ELF-1 (cell line): ENCODE results near the gene EPOP.
"Not testable (repeated sequence)": the region's sequence is repeated elsewhere in the genome, so short reads cannot be mapped to it uniquely, and the experiment has no call there.

ENCODE experiments used
- DNase-seq: peaks from one replicate; pipeline ENCODE4 v3.0.0-alpha.2; 2016; ENCODE audit warnings: low read depth, low spot score

EPOP gene

DNA sequence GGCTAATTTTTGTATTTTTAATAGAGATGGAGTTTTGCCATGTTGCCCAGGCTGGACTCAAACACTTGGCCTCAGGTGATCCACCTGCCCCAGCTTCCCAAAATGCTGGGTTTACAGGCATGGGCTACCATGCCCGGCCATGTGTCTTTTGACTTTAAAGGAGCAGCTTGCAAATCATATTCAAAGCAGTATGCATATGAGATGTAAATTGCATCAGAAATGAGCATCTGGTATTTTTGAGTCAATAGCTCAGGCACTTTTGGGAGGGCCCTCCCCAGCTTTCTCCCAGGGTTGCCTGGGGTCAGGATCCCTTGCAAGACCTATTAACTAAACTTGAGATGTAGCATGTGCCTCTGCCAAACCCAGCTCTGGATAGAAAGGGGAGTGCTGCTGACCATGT, 21.5 kb downstream of the EPOP start:
- DNase-seq, result no peak

DNA sequence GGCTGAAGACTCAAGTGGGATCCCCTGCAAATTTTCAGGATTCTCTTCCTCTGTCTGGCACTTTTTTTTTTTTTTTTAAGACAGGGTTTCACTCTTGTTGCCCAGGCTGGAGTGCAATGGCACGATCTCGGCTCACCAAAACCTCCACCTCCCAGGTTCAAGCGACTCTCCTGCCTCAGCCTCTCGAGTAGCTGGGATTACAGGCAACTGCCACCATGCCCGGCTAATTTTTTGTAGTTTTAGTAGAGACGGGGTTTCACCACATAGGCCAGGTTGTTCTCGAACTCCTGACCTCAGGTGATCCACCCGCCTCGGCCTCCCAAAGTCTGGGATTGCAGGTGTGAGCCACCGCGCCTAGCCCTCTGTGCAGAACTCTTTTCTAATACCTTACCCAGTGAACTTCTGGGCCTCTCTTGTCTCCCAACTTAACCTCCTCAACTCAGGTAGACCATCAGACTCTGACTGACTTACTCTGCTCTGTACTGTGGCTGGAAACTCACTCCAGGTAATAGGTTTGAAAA, 24.0 kb downstream of the EPOP start:
- DNase-seq, result not testable (repeated sequence)

DNA sequence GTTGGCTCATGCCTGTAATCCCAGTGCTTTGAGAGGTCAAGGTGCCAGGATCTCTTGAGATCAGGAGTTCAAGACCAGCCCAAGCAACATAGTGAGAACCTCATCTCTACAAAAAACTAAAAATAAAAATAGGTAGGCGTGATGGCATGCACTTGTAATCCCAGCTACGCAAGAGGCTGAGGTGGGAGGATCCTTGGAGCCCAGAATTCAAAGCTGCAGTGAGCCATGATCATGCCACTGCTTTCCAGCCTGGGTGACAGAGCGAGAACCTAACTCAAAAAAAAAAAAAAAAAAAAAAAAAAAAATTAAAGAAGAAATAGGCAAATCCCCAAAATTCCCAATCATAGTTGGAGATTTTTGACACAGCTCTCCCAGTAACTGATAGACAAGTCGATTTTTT, 36.8 kb downstream of the EPOP start:
- no peak for DNase-seq

DNA sequence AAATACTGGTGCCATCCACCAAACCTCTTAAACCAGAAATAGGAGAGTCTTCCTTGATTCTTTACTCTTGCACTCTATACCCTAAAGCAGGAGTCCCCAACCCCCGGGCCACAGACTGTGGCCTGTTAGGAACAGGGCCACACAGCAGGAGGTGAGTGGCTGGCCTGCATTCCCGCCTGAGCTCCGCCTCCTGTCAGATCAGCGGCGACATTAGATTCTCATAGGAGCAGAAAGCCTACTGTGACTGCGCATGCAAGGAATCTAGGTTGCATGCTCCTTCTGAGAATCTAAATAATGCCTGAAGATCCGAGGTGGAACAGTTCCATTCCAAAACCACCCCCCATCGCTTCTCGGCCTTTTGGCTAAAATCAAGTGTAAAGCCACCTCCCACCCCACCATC, 38.7 kb downstream of the EPOP start:
- peak; percentile 93 for DNase-seq

DNA sequence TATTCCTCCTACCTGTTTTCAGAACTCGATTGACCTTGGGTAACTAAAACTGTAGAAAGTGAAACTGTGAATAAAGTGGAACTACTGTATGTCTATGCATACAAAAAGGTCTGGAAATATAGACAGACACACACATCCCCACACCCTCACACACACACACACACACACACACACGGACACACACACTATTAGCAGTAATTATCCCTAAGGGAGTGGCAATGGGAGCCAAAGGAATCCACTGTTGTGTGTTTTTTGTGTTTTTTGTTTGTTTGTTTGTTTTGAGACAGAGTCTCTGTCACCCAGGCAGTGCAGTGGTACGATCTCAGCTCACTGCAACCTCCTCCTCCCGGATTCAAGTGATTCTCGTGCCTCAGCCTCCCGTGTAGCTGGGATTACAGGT, 42.4 kb downstream of the EPOP start:
- DNase-seq, result no peak

DNA sequence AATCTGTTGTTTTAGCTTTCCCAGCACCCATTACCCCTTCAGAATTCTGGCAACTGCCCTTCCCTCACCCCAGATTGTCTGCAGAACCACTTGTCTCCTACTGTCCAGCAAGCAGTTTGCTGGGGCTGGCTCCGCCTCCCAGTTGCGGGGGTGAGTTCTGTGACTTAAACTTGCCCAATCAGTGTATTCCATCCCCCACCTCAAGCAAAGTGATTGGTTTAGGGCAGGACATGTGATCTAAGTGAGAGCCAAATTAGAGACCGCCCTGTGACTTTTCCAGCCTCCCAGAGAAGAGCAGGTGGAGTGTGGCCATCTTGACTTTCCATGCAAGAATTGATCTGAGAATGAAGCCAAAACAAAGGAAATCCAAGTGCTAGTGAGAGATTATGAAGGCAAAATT, 46.3 kb downstream of the EPOP start:
- peak; percentile 77 for DNase-seq

DNA sequence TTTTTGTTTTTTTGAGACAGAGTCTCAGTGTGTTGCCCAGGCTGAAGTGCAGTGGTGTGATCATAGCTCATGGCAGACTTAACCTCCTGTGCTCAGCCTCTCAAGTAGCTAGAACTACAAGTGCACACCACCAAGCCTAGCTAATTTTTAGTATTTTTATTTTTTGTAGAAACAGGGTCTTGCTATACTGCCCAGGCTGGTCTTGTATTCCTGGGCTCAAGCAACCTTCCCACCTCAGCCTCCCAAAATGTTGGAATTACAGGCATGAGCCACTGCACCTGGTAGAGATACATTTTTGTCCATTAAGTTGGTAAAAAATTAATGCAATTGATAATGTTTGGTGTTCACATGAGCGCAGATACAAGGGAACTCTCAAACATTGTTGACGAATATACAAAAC, 46.8 kb downstream of the EPOP start:
- no peak for DNase-seq

DNA sequence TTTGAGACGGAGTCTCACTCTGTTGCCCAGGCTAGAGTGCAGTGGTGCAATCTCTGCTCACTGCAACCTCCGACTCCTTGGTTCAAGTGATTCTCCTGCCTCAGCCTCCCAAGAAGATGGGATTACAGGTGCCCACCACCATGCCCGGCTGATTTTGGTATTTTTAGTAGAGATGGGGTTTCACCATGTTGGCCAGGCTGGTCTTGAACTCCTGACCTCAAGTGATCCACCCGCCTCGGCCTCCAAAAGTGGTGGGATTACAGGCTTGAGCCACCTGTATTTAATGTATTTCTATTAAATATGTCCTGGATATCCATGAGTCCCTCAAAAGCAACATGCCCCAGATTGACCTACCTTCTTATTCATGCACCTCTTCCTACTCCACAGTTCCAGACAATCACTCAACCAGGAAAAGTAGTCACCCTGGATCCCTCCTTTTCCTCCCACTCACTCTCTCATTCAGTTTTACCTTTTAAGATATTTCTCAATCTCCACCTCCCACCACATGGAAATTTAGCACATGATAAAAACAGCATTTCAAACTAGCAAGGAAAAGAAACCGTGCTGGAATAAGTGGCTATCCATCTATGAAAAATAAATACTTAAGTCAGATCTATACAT, 48.0 kb downstream of the EPOP start:
- DNase-seq, result not testable (repeated sequence)

DNA sequence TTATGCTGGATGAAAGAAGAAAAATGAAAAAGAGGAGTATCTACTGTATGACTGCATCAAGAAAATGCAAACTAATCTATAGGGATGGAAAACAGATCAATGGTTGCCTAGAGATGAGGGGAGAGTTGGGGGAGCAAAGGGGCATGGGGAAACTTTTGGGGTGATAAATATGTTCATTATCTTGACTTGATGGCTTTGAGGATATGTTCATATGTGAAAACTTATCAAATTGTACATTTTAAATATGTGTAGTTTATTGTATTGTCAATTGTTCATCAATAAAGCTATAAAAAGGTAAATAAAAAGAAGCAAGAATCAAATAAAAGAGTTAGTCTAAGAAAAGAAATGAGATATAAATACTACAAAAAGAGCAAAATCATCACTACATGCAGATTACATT, 49.3 kb downstream of the EPOP start:
- DNase-seq, result no peak

DNA sequence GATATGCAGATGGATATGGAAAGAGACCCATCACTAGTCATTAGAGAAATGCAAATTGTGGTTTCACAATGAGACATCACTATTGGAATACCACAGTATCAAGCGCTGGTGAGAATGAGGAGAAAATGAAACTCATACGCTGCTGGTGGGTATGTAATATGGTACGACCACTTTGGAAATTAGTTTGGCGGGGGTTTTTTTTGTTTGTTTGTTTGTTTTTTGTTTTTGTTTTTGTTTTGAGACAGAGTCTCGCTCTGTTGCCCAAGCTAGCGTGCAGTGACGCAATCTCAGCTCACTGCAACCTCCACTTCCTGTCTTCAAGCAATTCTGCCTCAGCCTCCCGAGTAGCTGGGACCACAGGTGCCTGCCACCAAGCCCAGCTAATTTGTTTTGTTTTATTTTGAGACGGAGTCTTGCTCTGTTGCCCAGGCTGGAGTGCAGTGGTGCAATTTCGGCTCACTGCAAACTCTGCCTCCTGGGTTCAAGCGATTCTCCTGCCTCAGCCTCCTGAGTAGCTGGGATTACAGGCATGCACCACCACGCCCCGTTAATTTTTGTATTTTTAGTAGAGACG, 49.9 kb downstream of the EPOP start:
- DNase-seq, result not testable (repeated sequence)
